ENCODE data around the gene GDF3.
"Not testable (repeated sequence)": the region's sequence is repeated elsewhere in the genome, so short reads cannot be mapped to it uniquely, and the experiment has no call there.

DNA sequence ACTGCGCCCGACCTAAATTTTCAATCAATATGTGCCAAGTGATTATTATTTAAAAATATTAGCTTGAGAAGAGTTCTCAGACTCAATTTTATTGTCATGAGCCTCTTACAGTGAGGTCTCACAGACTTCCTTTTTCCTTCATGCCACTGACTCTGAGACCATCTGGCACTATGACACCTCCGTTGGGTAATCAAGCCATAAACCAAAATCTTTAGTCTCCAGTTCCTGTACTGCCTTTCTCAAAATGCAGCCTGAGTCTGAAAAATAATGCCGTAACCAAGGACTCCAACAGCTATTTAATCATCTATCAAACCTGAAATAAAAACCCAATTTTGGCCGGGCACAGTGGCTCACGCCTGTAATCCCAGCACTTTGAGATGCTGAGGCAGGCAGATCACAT, 20.1 kb downstream of the GDF3 start:
- not testable (repeated sequence) for TF ChIP-seq POLR2A, CTCF (IDR thresholded peaks at IDR 0.05)

All from uterus (tissue), 2 donors.